ENCODE data around the gene RUFY4. TPM values are rescaled to one million over a fixed set of nuclear protein-coding genes. Genes with fewer than 3 reads are reported as not detected.
"Not testable (repeated sequence)": the region's sequence is repeated elsewhere in the genome, so short reads cannot be mapped to it uniquely, and the experiment has no call there.

The RUFY4 gene
- total and polyA plus RNA-seq, 2 experiments from 2014 or later, result 0.27 TPM; not detected in 1

DNA sequence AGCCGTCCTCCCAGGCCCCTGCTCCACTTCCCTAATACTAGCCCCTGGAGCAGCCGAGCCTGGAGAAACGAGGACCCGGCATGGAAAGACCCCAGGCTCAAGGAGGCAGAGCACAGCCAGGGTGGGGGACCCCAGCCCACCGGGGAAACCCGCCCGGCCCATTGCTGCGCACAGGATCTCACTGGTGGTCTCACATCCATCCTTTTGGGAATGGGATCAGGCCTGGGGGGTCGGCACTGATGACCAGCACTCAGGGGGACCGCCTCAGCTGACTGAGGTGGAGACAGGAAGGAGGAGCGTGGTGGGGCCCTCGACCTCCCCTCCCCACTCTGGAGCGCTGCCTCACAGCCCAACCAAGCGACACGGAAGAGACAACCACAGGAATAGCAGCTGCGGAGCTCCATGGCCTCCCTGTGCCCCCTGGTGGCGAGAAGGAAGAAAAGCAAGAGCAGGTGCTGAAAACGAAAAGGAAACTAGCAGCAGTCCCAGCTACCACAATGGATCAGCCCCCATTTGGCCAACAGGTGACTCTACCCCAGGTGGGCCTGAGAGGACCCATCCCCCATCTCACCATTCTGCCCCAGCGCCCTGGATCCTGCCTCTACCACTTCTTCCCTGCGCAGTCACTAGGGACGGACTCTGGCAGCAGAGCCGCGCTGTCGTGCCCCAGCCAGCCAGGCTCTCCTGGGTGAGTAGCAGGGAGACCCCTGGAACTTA lies 34.4 kb upstream of the RUFY4 start:
- TF ChIP-seq, protein P1, sequence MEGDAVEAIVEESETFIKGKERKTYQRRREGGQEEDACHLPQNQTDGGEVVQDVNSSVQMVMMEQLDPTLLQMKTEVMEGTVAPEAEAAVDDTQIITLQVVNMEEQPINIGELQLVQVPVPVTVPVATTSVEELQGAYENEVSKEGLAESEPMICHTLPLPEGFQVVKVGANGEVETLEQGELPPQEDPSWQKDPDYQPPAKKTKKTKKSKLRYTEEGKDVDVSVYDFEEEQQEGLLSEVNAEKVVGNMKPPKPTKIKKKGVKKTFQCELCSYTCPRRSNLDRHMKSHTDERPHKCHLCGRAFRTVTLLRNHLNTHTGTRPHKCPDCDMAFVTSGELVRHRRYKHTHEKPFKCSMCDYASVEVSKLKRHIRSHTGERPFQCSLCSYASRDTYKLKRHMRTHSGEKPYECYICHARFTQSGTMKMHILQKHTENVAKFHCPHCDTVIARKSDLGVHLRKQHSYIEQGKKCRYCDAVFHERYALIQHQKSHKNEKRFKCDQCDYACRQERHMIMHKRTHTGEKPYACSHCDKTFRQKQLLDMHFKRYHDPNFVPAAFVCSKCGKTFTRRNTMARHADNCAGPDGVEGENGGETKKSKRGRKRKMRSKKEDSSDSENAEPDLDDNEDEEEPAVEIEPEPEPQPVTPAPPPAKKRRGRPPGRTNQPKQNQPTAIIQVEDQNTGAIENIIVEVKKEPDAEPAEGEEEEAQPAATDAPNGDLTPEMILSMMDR (conservative IDR thresholded peaks at IDR 0.05; ENCODE audit: low read depth in 2 of 2), result peak; percentile 77 to 82
- ATAC-seq (peak; percentile 78), DNase-seq (ENCODE audit: low spot score) (peak; percentile 90)
- Mint-ChIP-seq H3K4me3 (peak overlapping the region; percentile 68), H3K27me3 (ENCODE audit: insufficient read depth, low read depth, poor library complexity) (peaks cover 22% of the 10 kb centered on the region), H3K4me1 (peaks cover 25% of the 10 kb centered on the region; the same call in 2 of the 3 replicates)
- H3K27ac Mint-ChIP-seq; H3K4me1 ChIP-seq (ENCODE audit: insufficient read depth); H3K36me3 Mint-ChIP-seq (ENCODE audit: low read depth); H3K9me3 Mint-ChIP-seq; H3K9me2 ChIP-seq (ENCODE audit: insufficient read depth); H3K27ac ChIP-seq (ENCODE audit: low read depth); H3K36me3 ChIP-seq (ENCODE audit: insufficient read depth); H4K20me1 ChIP-seq (replicated peaks; ENCODE audit: insufficient read depth); H3K79me2 ChIP-seq (replicated peaks; ENCODE audit: insufficient read depth); H3F3A ChIP-seq (replicated peaks; ENCODE audit: low read depth): not testable (repeated sequence)
- H2AFZ ChIP-seq, result peak overlapping the region; percentile 100
- peak overlapping the region; percentile 78 for H3K4me3 ChIP-seq
- peaks cover 27% of the 10 kb centered on the region for H3K27me3 ChIP-seq (ENCODE audit: insufficient read depth)
- H3K4me2 ChIP-seq, result peak overlapping the region; percentile 98

DNA sequence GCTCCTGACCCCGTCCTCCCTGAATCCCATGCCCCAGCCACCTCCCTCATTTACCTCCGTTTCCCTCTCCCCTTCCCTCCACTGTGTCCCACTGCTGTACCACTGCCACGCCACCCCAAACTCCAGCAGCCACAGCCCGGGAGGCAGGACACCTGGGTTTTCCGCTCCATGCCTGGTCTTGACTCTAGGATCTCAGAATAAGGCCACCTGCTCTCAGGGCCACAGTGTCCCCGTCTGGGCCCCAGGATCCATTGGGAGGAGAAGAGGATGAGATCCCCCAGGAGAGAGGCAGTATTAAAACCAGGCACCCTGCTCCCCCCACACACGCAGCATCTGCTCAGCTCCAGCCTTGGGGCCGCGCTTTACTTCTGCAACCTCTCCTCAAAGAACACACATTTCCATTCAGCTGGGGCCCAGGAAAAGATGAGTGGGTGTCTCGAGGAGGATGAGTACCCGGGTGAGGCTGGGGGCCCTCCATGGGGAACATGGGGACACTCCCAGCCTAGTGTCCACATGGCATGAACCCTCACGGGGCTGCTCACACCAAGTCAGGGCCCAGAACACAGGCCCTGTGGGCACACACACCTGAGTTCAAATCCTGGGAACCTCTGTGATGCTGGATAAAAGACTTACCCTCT lies 33.5 kb upstream of the RUFY4 start:
- ATAC-seq (no peak), DNase-seq (ENCODE audit: low spot score) (no peak)
- Histone ChIP-seq H4K20me1 (replicated peaks; ENCODE audit: insufficient read depth) (no peaks in the 10 kb centered on the region), H3K4me1 (ENCODE audit: insufficient read depth) (peaks cover 3% of the 10 kb centered on the region; the same call in 1 of the 2 replicates), H2AFZ (no peak overlapping the region), H3K36me3 (ENCODE audit: insufficient read depth) (no peaks in the 10 kb centered on the region), H3K27me3 (ENCODE audit: insufficient read depth) (peaks cover 27% of the 10 kb centered on the region), H3F3A (replicated peaks; ENCODE audit: low read depth) (no peaks in the 10 kb centered on the region), H3K79me2 (replicated peaks; ENCODE audit: insufficient read depth) (no peaks in the 10 kb centered on the region), H3K9me2 (ENCODE audit: insufficient read depth) (0 out of 2 replicates have a peak, but pooled peaks cover 5% of the 10 kb centered on the region), H3K4me3 (no peak overlapping the region), H3K27ac (ENCODE audit: low read depth) (no peak overlapping the region), H3K4me2 (no peak overlapping the region)
- Mint-ChIP-seq H3K9me3 (no peaks in the 10 kb centered on the region), H3K27me3 (ENCODE audit: insufficient read depth, low read depth, poor library complexity) (peaks cover 22% of the 10 kb centered on the region), H3K36me3 (ENCODE audit: low read depth) (no peaks in the 10 kb centered on the region), H3K27ac (no peak overlapping the region), H3K4me3 (no peak overlapping the region), H3K4me1 (peaks cover 25% of the 10 kb centered on the region; the same call in 2 of the 3 replicates)
- TF ChIP-seq POLR2AphosphoS5 (IDR thresholded peaks at IDR 0.05; ENCODE audit: low read depth) (no peak), STAT1 (IDR thresholded peaks at IDR 0.05; ENCODE audit: unreplicated experiment) (no peak), JUNB (IDR thresholded peaks at IDR 0.05; ENCODE audit: unreplicated experiment) (no peak), CREB1 (CRISPR knock-in tag; IDR thresholded peaks at IDR 0.05; ENCODE audit: low read depth) (no peak), EZH2 (IDR thresholded peaks at IDR 0.05; ENCODE audit: low read depth, unreplicated experiment) (no peak)
- TF ChIP-seq, protein P1 (conservative IDR thresholded peaks at IDR 0.05; ENCODE audit: low read depth in 2 of 2), result no peak
- TF ChIP-seq, protein P2, sequence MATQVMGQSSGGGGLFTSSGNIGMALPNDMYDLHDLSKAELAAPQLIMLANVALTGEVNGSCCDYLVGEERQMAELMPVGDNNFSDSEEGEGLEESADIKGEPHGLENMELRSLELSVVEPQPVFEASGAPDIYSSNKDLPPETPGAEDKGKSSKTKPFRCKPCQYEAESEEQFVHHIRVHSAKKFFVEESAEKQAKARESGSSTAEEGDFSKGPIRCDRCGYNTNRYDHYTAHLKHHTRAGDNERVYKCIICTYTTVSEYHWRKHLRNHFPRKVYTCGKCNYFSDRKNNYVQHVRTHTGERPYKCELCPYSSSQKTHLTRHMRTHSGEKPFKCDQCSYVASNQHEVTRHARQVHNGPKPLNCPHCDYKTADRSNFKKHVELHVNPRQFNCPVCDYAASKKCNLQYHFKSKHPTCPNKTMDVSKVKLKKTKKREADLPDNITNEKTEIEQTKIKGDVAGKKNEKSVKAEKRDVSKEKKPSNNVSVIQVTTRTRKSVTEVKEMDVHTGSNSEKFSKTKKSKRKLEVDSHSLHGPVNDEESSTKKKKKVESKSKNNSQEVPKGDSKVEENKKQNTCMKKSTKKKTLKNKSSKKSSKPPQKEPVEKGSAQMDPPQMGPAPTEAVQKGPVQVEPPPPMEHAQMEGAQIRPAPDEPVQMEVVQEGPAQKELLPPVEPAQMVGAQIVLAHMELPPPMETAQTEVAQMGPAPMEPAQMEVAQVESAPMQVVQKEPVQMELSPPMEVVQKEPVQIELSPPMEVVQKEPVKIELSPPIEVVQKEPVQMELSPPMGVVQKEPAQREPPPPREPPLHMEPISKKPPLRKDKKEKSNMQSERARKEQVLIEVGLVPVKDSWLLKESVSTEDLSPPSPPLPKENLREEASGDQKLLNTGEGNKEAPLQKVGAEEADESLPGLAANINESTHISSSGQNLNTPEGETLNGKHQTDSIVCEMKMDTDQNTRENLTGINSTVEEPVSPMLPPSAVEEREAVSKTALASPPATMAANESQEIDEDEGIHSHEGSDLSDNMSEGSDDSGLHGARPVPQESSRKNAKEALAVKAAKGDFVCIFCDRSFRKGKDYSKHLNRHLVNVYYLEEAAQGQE (IDR thresholded peaks at IDR 0.05; ENCODE audit: unreplicated experiment), result no peak
- TF ChIP-seq, protein P3, sequence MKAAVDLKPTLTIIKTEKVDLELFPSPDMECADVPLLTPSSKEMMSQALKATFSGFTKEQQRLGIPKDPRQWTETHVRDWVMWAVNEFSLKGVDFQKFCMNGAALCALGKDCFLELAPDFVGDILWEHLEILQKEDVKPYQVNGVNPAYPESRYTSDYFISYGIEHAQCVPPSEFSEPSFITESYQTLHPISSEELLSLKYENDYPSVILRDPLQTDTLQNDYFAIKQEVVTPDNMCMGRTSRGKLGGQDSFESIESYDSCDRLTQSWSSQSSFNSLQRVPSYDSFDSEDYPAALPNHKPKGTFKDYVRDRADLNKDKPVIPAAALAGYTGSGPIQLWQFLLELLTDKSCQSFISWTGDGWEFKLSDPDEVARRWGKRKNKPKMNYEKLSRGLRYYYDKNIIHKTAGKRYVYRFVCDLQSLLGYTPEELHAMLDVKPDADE (IDR thresholded peaks at IDR 0.05), result no peak

All from GM23338 (cell line).